AG09309 (cell line): ENCODE data around the gene AXIN1.

Source experiments
- DNase-seq: peaks from one replicate; pipeline ENCODE4 v3.0.0-alpha.2; 2010; ENCODE audit warnings: low read depth
- H3K4me3 ChIP-seq: 2 replicates; pipeline ENCODE4 v1.5.1; 2011; ENCODE audit warnings: mild to moderate bottlenecking, low read depth, low read length, moderate library complexity; ENCODE audit not compliant: control insufficient read depth
- CTCF ChIP-seq: IDR thresholded peaks from 2 replicates; pipeline ENCODE4 v1.5.1; 2011; ENCODE audit warnings: mild to moderate bottlenecking, low read depth, low read length, inconsistent platforms; ENCODE audit not compliant: insufficient read depth, control insufficient read depth; ENCODE audit errors: missing control alignments

Gene AXIN1

GRCh38 chr16:372302-372983 lies 19.9 kb upstream of the AXIN1 start:
- no peak overlapping the region for H3K4me3 ChIP-seq
- DNase-seq, result no peak
- TF ChIP-seq CTCF, result no peak

GRCh38 chr16:371515-372301 lies 19.2 kb upstream of the AXIN1 start:
- TF ChIP-seq CTCF, result no peak
- DNase-seq, result no peak

GRCh38 chr16:370979-371514 lies 18.5 kb upstream of the AXIN1 start:
- H3K4me3 ChIP-seq, result no peak overlapping the region
- TF ChIP-seq CTCF, result no peak
- DNase-seq, result no peak

More at GRCh38 chr16:371515-372301, 19.2 kb upstream of the AXIN1 start:
- H3K4me3 ChIP-seq, result no peak overlapping the region

GRCh38 chr16:370443-370842 lies 17.9 kb upstream of the AXIN1 start, which contains the start of gene MRPL28:
Gene MRPL28, minus strand, starts transcription at chr16:370538. Its CDS starts 320 bp downstream, at chr16:370218.
- peak within 1 kb of the TSS; percentile 50 for H3K4me3 ChIP-seq
- no peak for TF ChIP-seq CTCF
- peak; percentile 84 for DNase-seq

GRCh38 chr16:369866-370436 lies 17.4 kb upstream of the AXIN1 start:
- no peak for TF ChIP-seq CTCF
- peak overlapping the region; percentile 50 for H3K4me3 ChIP-seq
- no peak for DNase-seq

- no peak for TF ChIP-seq CTCF
- no peak for DNase-seq
- H3K4me3 ChIP-seq, result peak overlapping the region; percentile 50
Observed at GRCh38 chr16:369275-369865, 16.8 kb upstream of the AXIN1 start.
